ENCODE results near the gene BSND.
"Not testable (repeated sequence)": the region's sequence is repeated elsewhere in the genome, so short reads cannot be mapped to it uniquely, and the experiment has no call there.

The BSND gene

GRCh38 chr1:54998677-54999076 is at the start of gene BSND:
TSS of gene BSND (plus strand) at chr1:54998933. CDS start at chr1:54999187, 254 bp downstream.
- TF ChIP-seq JUND (IDR thresholded peaks at IDR 0.05; ENCODE audit: low read depth): no peak
- DNase-seq (ENCODE audit: low read depth in 1 of 2, low spot score in 1 of 2): no peak
- in situ Hi-C loops (cut with HindIII; ENCODE audit: low pct_unique_long_range_greater_than_20kb, low sequenced_read_pairs): no loop called here

GRCh38 chr1:54949053-54949452 is 49.7 kb upstream of the BSND start:
- DNase-seq (ENCODE audit: low read depth in 1 of 2, low spot score in 1 of 2): no peak
- in situ Hi-C loops (cut with HindIII; ENCODE audit: low pct_unique_long_range_greater_than_20kb, low sequenced_read_pairs): no loop called here
- no peak for TF ChIP-seq JUND (IDR thresholded peaks at IDR 0.05; ENCODE audit: low read depth)

DNA sequence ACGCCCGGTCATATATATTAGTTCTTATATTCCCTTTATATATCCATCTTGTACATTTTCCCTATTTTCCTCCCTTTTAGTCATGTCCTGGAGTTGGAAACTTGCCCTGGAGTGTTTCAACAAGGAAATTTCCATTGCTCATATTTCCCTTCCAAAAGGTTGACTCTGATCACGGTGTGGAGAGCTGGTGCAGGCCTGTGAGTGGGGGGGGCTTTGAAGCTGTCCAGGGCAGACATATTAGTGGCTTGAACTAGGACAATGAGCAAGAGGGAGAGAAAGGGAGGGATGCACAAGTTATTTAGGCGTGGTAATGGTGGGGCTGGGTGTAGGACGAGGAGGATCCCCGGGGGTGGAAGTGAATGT is 48.7 kb upstream of the BSND start:
- TF ChIP-seq JUND (IDR thresholded peaks at IDR 0.05; ENCODE audit: low read depth): no peak
- in situ Hi-C loops (cut with HindIII; ENCODE audit: low pct_unique_long_range_greater_than_20kb, low sequenced_read_pairs): no loop called here
- no peak for DNase-seq (ENCODE audit: low read depth in 1 of 2, low spot score in 1 of 2)

DNA sequence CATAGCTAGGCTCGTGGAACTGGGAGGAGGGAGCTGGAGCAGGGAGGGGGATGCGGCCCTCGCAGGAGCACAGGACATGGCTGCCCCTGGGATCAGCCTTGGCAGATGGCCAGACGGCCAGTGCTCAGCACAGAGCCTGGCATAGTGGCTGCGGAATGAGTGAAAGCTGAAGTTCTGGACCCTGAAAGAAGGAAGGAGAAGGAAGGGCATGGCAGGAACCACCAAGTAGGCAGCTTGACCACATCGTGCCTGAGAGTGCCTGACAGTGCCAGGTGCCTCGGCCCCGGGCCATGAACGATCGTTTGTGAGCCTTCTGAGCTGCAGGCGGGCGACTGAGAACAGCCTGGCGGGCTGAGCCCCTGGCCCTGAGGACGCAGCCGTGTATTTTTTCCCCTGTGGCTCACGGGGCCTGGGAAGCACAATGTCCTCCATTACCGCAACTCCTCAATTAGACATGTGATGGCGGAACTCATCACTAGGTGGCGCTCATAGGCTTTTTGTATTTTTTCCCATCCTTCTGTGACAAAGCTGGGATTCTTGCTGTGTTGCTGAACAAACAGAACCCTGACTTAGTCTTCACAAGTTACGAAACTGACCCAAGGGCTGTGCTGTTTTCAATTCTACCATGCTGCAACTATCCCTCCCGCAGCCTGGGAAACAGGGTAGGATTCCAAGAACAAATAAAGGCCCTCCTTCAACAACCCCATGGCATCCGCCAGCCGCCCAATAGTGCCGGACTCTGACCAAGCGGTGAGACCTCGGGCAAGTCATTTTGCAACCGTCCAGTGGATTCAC is 48.2 kb upstream of the BSND start:
- TF ChIP-seq JUND (IDR thresholded peaks at IDR 0.05; ENCODE audit: low read depth): no peak
- DNase-seq (ENCODE audit: low read depth in 1 of 2, low spot score in 1 of 2): peak; percentile 33 to 86
- in situ Hi-C loops (cut with HindIII; ENCODE audit: low pct_unique_long_range_greater_than_20kb, low sequenced_read_pairs): no loop called here

- no peak for DNase-seq (ENCODE audit: low read depth in 1 of 2, low spot score in 1 of 2)
- in situ Hi-C loops (cut with HindIII; ENCODE audit: low pct_unique_long_range_greater_than_20kb, low sequenced_read_pairs): no loop called here
- TF ChIP-seq JUND (IDR thresholded peaks at IDR 0.05; ENCODE audit: low read depth): no peak
Measured at GRCh38 chr1:54951810-54952226, 46.9 kb upstream of the BSND start.

DNA sequence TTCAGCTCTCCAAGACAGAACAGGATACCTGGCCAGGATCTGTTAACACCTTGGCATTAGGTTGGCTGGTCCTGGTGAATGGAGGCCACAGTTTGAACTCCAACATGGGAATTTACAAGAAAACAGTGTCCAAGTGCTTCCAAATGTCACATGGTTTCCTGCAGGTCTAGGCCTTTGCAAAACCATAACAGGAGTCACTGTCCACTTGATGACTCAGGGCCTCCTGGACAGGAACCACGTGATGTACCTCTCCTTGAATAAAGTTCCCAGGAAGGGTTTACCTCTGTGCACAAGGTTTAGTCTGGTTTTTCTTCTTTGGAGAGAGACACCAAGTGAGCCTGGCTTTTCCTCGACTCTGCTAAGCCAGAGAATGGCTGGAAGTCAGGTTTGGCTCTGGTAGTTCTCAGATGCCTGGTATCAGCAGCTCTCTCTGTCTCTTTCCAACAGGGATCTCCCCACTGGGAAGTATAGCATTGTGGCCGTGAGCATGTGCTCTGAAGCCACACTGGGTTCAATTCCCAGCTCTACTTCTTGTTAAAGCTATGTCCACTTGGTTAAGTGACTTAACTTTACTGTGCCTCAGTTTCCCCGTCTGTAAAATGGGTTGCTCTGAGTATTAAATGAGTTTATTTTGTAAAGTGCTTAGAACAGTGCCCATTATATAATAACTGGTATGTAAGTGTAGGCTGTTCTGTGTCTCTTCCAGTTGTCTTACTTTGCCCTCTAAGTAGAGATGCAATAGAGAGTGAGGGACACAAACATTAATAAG is 45.6 kb upstream of the BSND start:
- no peak for TF ChIP-seq JUND (IDR thresholded peaks at IDR 0.05; ENCODE audit: low read depth)
- in situ Hi-C loops (cut with HindIII; ENCODE audit: low pct_unique_long_range_greater_than_20kb, low sequenced_read_pairs): no loop called here
- no peak for DNase-seq (ENCODE audit: low read depth in 1 of 2, low spot score in 1 of 2)

DNA sequence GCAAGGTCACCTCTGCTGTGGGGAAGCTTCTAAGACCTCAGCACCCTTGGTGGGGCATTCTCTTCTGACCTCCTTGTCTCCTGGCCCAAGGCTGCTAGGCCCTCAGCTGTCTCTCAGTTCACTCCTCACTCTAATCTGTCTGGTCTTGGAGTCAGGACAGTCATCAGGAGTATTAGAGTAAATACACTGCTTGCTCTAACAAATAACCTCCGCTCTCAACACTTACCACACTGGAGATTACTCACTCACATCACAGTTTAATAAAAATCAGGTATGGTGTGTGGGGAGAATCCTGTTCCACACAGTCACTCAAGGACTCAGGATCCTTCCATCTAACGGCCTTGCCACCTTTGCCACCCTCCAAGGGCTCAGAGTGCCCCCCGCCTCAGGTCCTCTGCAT is 44.9 kb upstream of the BSND start:
- in situ Hi-C loops (cut with HindIII; ENCODE audit: low pct_unique_long_range_greater_than_20kb, low sequenced_read_pairs): no loop called here
- DNase-seq (ENCODE audit: low read depth in 1 of 2, low spot score in 1 of 2): no peak
- no peak for TF ChIP-seq JUND (IDR thresholded peaks at IDR 0.05; ENCODE audit: low read depth)

GRCh38 chr1:54955359-54955758 is 43.4 kb upstream of the BSND start:
- peak in 1 of 2 experiments; percentile 61 for DNase-seq (ENCODE audit: low read depth in 1 of 2, low spot score in 1 of 2)
- in situ Hi-C loops (cut with HindIII; ENCODE audit: low pct_unique_long_range_greater_than_20kb, low sequenced_read_pairs): no loop called here
- no peak for TF ChIP-seq JUND (IDR thresholded peaks at IDR 0.05; ENCODE audit: low read depth)

- no peak for TF ChIP-seq JUND (IDR thresholded peaks at IDR 0.05; ENCODE audit: low read depth)
- in situ Hi-C loops (cut with HindIII; ENCODE audit: low pct_unique_long_range_greater_than_20kb, low sequenced_read_pairs): no loop called here
- no peak for DNase-seq (ENCODE audit: low read depth in 1 of 2, low spot score in 1 of 2)
Measured at GRCh38 chr1:54956726-54957125, 42.0 kb upstream of the BSND start.

- in situ Hi-C loops (cut with HindIII; ENCODE audit: low pct_unique_long_range_greater_than_20kb, low sequenced_read_pairs): no loop called here
- no peak for DNase-seq (ENCODE audit: low read depth in 1 of 2, low spot score in 1 of 2)
- no peak for TF ChIP-seq JUND (IDR thresholded peaks at IDR 0.05; ENCODE audit: low read depth)
Measured at GRCh38 chr1:54959241-54959640, 39.5 kb upstream of the BSND start.

- DNase-seq (ENCODE audit: low read depth in 1 of 2, low spot score in 1 of 2): no peak
- in situ Hi-C loops (cut with HindIII; ENCODE audit: low pct_unique_long_range_greater_than_20kb, low sequenced_read_pairs): no loop called here
- TF ChIP-seq JUND (IDR thresholded peaks at IDR 0.05; ENCODE audit: low read depth): no peak
Measured at GRCh38 chr1:54962612-54963395, 35.9 kb upstream of the BSND start.

GRCh38 chr1:54963829-54964228 is 34.9 kb upstream of the BSND start:
- DNase-seq (ENCODE audit: low read depth in 1 of 2, low spot score in 1 of 2); in situ Hi-C loops (cut with HindIII; ENCODE audit: low pct_unique_long_range_greater_than_20kb, low sequenced_read_pairs): not testable (repeated sequence)
